ENCODE data around the gene EXOC7.

The EXOC7 gene

DNA sequence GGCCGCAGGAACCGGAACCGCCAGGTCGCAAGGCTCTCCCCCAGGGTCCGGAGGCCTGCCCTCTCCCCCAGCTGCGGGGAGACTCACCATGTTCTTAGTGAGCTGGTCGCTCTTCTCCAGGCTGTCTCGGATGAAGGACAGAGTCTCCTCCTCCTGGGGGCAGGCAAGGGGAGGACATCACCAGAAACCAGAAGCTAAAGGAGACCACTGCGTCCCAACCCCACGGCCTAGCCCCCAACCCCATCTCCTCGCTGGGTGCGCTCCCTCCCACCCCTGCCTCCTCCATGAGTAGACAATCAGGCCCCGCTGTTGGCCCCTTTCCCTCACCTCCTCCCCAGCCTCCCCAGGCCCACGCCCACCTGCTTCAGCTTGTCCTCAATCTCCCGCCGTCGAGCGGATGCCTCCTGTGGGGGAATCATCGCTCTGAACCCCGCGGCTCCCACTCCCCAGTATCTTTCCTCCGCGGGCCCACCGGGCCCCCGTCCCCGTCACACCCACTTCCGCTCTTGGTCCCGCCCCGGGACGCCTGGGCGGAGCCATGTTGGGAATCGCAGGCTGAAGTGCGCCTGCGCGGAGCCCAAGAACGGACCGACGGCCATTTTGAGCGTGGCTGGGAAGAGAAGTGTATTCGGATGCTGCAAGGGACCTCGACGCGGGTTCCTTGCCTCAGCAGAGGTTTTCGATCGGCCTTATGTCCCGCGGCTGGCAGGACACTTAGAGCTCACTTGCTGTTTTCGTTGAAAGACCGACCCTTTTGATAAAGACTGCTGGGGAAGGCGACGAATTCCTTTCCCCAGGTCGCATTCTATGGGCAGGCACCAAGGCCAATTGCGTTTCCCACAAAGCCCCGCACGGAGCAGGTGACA is at the start of gene EXOC7:
Gene EXOC7 (minus strand): TSS at position 514 of the 866 bp plus-strand sequence. CDS start 95 bp downstream, at position 419.
- DNase-seq (ENCODE audit: low read depth in 2 of 2) = peak; percentile 88 to 89

DNA sequence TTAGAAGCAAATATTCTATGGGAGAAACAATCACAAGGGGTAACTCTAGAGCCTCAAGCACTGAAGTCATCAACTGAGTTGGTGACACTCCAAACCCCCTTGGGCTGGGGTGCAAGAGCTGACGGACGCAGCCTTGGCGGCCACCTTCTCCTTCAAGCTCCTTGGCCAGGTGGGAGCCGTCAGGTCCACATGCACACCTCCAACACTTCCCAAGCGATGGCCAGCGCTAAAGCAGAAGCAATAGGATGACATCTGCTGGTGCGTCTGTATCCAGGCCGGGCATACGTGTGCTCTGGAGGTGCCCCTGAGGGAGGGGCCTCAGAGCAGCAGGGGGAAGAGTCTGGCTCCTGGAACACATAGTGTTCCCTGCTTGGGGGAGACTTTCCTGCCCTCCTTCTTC is 49.6 kb upstream of the EXOC7 start:
- no peak for DNase-seq (ENCODE audit: low read depth in 2 of 2)

DNA sequence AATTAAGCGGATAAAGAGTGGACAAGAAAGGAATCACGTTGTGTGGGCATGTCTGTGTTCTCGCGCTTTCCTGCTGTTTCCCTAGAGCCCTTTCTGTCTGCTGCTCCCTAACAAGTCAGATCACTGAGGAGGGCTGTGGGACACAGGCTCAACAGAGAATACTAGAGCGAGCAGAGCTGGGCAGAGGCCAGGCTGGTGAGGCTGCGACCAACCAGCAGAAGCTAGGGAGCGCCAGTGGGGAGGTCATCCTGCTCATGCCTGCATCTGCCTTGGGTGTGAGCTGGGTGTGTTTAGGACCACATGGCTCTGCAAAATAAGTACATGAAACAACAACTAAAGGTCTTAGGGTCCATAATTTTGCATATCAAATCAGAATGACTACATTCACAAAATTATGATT is 49.0 kb upstream of the EXOC7 start:
- no peak for DNase-seq (ENCODE audit: low read depth in 2 of 2)

DNA sequence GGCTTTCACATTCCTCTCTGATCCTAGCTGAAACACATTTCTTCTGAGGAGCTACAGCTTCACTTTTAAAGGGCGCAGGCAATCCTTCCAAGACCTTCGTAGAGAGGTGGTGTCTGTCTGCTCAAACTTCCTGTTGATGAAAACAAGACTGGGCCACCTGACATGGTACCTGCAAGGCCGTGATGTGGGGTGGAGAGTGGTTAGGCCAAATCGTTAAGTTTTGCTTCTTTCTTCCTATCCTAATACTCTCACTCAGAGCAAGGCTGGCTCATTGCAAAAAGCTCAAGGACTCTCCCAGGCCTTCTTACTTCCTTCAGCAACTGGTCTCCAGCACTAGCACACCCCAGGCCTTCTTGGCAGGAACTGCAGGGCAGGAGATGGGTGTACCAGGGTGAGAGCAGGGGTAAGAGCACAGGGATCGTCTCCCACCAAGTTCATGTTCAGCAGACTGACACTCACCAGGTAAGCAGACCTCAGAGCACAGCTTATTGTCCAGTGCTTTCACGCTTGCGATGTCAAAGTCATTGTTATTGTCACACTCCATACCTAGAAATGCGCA is 48.4 kb upstream of the EXOC7 start:
- no peak for DNase-seq (ENCODE audit: low read depth in 2 of 2)

DNA sequence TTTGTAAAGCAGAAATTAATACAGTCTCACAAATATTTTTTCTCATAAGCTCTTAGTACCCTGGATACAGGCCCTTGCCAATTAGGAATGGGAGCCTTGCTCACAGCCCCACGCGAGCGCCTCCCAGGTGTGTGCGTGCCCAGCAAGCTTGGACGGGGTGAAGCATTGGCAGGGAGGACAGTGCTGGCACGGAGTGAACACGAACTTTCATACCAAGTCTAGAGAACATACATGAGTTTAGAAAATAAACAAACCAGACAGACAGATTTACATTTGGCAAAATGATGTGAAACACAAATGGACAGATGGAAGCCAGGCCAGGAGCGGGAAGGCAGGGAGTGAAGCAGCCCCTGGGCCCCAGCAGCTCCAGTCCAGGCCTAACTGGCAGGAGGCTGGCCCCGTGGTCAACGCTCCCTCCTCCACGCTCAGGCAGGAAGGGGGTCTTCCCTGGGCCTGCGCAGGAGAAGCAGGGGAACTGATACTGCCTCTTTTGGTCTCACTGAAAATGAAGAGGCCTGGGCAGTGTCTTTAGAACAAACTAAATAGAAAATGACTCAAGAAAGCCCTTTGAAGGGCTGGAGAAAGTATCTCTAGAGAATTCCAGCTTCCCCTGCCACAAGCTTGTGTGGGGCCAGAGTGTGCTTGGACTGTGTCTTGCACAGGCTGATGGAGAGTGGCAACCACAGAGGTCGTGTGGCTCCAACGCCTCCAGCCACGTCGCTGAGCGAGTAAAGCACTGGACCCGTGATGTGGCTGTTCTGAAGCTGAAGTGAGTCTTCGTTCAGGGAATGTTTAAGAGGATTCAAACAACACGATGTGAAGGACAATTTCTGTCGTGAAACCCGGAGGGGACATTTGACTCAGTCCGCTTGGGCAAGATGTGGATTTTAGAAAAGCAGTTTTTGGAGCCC is 47.4 kb upstream of the EXOC7 start:
- DNase-seq (ENCODE audit: low read depth in 2 of 2) = no peak

GRCh38 chr17:76149214-76149613 is 45.6 kb upstream of the EXOC7 start:
- DNase-seq (ENCODE audit: low read depth in 2 of 2) = no peak

GRCh38 chr17:76148015-76148326 is 44.4 kb upstream of the EXOC7 start:
- DNase-seq (ENCODE audit: low read depth in 2 of 2) = no peak

DNA sequence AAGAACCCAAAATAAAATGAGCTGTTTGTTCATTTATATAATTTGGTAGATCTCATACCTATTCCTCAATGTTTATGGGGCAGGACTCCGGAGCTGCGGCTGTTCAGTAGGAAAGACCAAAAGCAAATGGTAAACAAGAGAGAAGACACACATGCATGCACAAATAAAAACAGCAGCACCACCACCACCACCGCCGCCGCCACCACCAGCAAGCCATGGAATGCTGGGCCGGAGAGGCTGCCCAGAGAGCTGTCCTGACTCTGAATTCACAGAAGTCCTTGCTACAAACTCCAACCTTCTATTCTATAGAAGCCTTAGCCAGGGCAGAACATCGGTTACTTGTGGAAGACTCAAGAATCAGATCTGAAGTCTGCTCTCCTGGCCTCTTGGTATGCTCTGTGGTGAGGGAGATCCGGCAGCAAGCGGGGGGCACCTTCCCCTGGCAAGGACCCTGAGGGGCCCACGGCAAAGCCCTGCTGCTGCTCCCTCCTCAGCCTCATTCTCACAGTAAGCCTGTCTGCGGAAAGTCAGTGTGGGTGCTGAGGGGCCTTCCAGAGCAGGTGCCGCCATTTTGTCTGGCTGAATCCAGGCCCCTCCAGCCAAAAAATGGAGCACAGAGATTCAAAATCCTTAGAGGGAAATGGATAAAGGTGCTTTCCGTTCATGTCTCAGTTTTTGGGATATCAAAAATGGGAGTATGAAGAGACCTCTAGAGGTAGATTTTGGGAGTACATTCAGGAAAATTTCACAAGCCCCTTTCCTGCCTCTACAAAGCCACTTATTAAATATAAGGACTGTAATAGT is 43.8 kb upstream of the EXOC7 start:
- no peak for DNase-seq (ENCODE audit: low read depth in 2 of 2)

DNA sequence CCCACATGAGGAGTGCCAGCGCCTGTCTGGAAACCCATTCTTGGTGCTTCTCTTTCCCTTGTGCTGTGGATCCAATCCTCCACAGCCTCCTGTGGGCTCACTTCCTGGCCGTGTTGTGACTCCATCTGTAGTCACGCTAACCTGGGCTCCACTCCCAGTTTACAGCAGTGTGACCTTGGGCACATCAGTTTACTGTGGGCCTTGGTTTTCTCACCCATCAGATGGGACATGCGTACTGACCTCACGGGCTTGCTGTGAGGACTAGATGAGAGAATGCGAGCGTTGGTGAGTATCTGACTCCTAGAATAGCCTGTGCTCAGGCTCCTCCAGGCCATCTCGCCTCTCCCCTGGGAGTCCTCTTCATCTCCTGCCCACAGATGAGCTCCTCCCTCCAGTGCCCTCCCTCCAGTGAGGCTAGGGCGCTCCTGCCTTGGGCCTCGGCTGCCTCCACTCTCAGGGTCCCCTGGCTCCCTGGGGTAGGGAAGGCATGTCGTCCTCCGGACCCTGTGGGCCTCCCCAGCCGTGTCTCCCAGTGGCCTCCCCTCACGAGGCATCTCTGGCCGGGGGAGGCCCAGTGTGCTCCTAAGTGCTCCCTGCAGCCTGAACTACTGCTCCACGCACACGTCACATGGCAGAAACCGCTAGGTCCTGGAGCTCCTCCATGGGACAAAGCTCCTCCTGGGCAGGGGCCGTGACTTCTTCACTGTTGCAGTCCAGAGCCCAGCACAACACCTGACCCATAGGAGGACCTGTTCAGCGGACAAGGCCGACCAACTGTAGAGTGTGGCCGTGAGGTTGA is 42.7 kb upstream of the EXOC7 start:
- DNase-seq (ENCODE audit: low read depth in 2 of 2) = no peak

GRCh38 chr17:76145231-76146052 is 41.9 kb upstream of the EXOC7 start:
- DNase-seq (ENCODE audit: low read depth in 2 of 2) = no peak

DNA sequence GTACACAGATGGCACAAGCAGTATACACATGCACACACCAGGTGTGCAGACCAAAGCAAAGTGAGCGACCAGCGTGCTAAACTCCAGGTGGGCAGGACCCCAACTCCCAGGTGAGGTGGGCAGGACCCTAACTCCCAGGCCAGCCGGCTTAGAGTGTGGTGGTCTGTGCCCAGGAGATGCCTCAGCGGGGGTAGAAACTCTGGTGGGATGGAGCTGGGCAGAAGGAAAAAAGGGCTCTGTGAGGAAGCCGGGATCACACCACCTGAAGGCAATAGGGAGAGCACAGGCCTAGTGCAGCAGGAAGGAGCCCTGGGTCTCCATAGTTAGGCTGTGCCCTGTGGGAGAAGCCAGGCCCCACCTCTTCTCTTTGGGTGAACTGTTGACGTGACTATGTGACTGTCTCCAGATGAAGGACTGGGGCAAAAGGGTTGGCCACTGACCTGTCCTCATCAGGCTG is 39.0 kb upstream of the EXOC7 start:
- no peak for DNase-seq (ENCODE audit: low read depth in 2 of 2)

GRCh38 chr17:76142039-76142584 is 38.5 kb upstream of the EXOC7 start:
- DNase-seq (ENCODE audit: low read depth in 2 of 2) = no peak

GRCh38 chr17:76141212-76142038 is 37.8 kb upstream of the EXOC7 start, which contains the start of gene FOXJ1:
FOXJ1 (minus strand) TSS chr17:76141245; CDS start chr17:76140395, 850 bp downstream.
- peak; percentile 86 to 88 for DNase-seq (ENCODE audit: low read depth in 2 of 2)

- no peak for DNase-seq (ENCODE audit: low read depth in 2 of 2)
These were observed 37.1 kb upstream of the EXOC7 start for GRCh38 chr17:76140661-76141211.

DNA sequence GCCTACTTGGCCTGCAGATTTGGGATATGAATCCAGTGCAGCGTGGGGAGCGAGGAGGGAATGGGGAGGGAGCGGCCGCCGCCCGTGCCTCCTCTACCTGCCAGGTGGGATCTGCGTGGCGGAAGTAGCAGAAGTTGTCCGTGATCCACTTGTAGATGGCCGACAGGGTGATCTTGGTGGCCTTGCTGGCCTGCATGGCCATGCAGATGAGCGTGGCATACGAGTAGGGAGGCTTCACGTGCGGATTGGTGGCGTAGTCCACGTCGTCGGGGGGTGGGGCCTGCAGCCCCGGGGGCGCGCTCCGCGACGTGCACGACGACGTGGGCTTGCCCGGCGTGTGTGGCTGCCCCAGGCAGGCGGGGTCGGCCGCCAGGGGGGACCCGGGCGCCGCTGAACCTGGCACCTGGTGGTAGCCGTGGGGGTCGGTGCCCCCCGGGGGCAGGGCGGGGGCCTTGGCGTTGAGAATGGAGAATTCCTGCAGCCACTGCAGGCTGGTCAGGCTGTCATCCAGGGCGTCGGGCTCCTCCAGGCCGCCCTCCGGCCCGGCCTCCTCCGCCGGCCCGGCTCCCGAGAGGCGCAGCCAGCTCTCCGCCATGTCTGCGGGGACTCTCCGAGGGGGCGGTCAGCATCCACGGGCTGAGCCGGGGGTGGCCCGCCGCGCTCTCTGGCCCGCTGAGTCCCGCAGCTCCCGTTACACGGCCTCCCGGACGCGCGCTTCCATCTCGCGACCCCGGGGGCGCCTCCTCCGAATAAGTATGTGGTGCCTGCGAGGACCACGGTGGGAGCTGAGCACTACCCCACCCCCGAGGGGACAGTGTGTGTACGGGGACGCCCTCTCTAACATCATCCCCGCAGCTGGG is 36.4 kb upstream of the EXOC7 start:
- DNase-seq (ENCODE audit: low read depth in 2 of 2) = peak in 1 of 2 donors; percentile 52

- no peak for DNase-seq (ENCODE audit: low read depth in 2 of 2)
These were observed 35.5 kb upstream of the EXOC7 start for GRCh38 chr17:76138896-76139752.
